IMR-90 (cell line): ENCODE results near the gene SMOC1. TPM values are rescaled to one million over a fixed set of nuclear protein-coding genes. Genes with fewer than 3 reads are reported as not detected.

Experiments used
- ATAC-seq: fragments of 200-7000 bp; cut with Tn5 transposase; 2 replicates; pipeline ENCODE4 v1.9.1; 2020; ENCODE audit warnings: low read depth, mild to moderate bottlenecking, moderate library complexity
- BruUV-seq: library from RNA; stranded (reverse); fragments of 400-500 nt; replicated peaks from 2 replicates; lab custom pipeline; 2021; lab: Mats Ljungman, UMichigan
- CTCF ChIA-PET: fragments of 300-600 bp; formaldehyde crosslinking; extraction: SDS; loops from one replicate; lab custom pipeline; 2021; ENCODE audit warnings: antibody characterized with exemption; lab: Yijun Ruan, JAX
- POLR2A ChIA-PET: fragments of 300-600 bp; sonication (Branson Sonifier 250); formaldehyde crosslinking; loops from one replicate; lab custom pipeline; 2022; ENCODE audit warnings: antibody characterized with exemption; ENCODE audit not compliant: unreplicated experiment; lab: Charles Lee
- DNase-seq: peaks from one replicate; pipeline ENCODE4 v3.0.0; 2013
- H2AFZ ChIP-seq: replicated peaks from 2 replicates; pipeline ENCODE3; 2013; ENCODE audit warnings: low read length, mild to moderate bottlenecking; ENCODE audit not compliant: poor library complexity
- H2AK5ac ChIP-seq: 2 replicates; pipeline ENCODE4 v1.6.1; 2013; ENCODE audit warnings: low read depth, low read length, inconsistent platforms
- H2AK9ac ChIP-seq: replicated peaks from 2 replicates; pipeline ENCODE3; 2013; ENCODE audit warnings: mild to moderate bottlenecking, low read depth, low read length, moderate library complexity; ENCODE audit not compliant: poor library complexity
- H2BK120ac ChIP-seq: 2 replicates; pipeline ENCODE4 v1.6.1; 2013; ENCODE audit warnings: low read depth, low read length, inconsistent platforms
- H2BK15ac ChIP-seq: 3 replicates; pipeline ENCODE4 v1.6.1; 2013; ENCODE audit warnings: low read depth, low read length, inconsistent platforms
- H2BK20ac ChIP-seq: 2 replicates; pipeline ENCODE4 v1.6.1; 2013; ENCODE audit warnings: low read depth, mild to moderate bottlenecking, inconsistent platforms, low read length, moderate library complexity
- H2BK5ac ChIP-seq: 2 replicates; pipeline ENCODE4 v1.6.1; 2013; ENCODE audit warnings: mild to moderate bottlenecking, low read depth, low read length, inconsistent platforms; ENCODE audit not compliant: poor library complexity, severe bottlenecking
- H3K14ac ChIP-seq: replicated peaks from 2 replicates; pipeline ENCODE4 v1.6.1; 2013; ENCODE audit warnings: low read depth, low read length, inconsistent platforms
- H3K18ac ChIP-seq: 2 replicates; pipeline ENCODE4 v1.6.1; 2013; ENCODE audit warnings: low read depth, low read length, control low read depth
- H3K23ac ChIP-seq: 2 replicates; pipeline ENCODE4 v1.6.1; 2013; ENCODE audit warnings: low read depth, low read length, inconsistent platforms
- H3K27ac ChIP-seq: 2 replicates; pipeline ENCODE4 v1.5.1; 2013; ENCODE audit warnings: mild to moderate bottlenecking, control low read depth, low read length; ENCODE audit not compliant: insufficient read depth
- H3K27me3 ChIP-seq: 2 replicates; pipeline ENCODE4 v1.6.1; 2013; ENCODE audit warnings: low read length; ENCODE audit not compliant: control insufficient read depth, insufficient read depth
- H3K36me3 ChIP-seq: 2 replicates; pipeline ENCODE4 v1.6.1; 2013; ENCODE audit warnings: low read length, mixed read lengths; ENCODE audit not compliant: control insufficient read depth, insufficient read depth
- H3K4ac ChIP-seq: 2 replicates; pipeline ENCODE4 v1.6.1; 2013; ENCODE audit warnings: low read depth, low read length, inconsistent platforms
- H3K4me1 ChIP-seq: 2 replicates; pipeline ENCODE4 v1.6.1; 2013; ENCODE audit warnings: low read length, mixed read lengths; ENCODE audit not compliant: control insufficient read depth, insufficient read depth
- H3K4me2 ChIP-seq: 2 replicates; pipeline ENCODE4 v1.6.1; 2013; ENCODE audit warnings: low read depth, mild to moderate bottlenecking, control low read depth, low read length, moderate library complexity
- H3K4me3 ChIP-seq: 2 replicates; pipeline ENCODE4 v1.5.1; 2013; ENCODE audit warnings: low read depth, mild to moderate bottlenecking, control low read depth, low read length, moderate library complexity; ENCODE audit not compliant: insufficient read depth
- H3K56ac ChIP-seq: 2 replicates; pipeline ENCODE4 v1.6.1; 2013; ENCODE audit warnings: low read length, inconsistent platforms; ENCODE audit not compliant: insufficient read depth; ENCODE audit errors: extremely low read depth
- H3K79me1 ChIP-seq, 2 experiments: 2 replicates each; pipeline ENCODE4 v1.6.1; 2013; ENCODE audit warnings: low read length in 2 of 2, inconsistent platforms in 1 of 2, low read depth in 1 of 2
- H3K9ac ChIP-seq: 2 replicates; pipeline ENCODE4 v1.6.1; 2013; ENCODE audit warnings: low read depth, low read length, control low read depth
- H3K9me1 ChIP-seq: 2 replicates; pipeline ENCODE4 v1.6.1; 2013; ENCODE audit warnings: low read length, inconsistent platforms; ENCODE audit not compliant: insufficient read depth
- H3K9me3 ChIP-seq: 2 replicates; pipeline ENCODE4 v1.6.1; 2013; ENCODE audit warnings: low read length; ENCODE audit not compliant: control insufficient read depth, insufficient read depth
- H4K20me1 ChIP-seq: 2 replicates; pipeline ENCODE4 v1.6.1; 2013; ENCODE audit warnings: low read length, inconsistent platforms; ENCODE audit not compliant: insufficient read depth
- H4K5ac ChIP-seq: 2 replicates; pipeline ENCODE4 v1.6.1; 2013; ENCODE audit warnings: mild to moderate bottlenecking, low read depth, low read length, control low read depth
- H4K8ac ChIP-seq, 2 experiments: 2 replicates each; pipeline ENCODE4 v1.6.1; 2013; ENCODE audit warnings: low read depth in 2 of 2, low read length in 2 of 2, control low read depth in 1 of 2, inconsistent platforms in 1 of 2
- H4K91ac ChIP-seq: 2 replicates; pipeline ENCODE4 v1.6.1; 2013; ENCODE audit warnings: low read depth, low read length, inconsistent platforms; ENCODE audit not compliant: insufficient read depth
- BHLHE40 ChIP-seq: fragments of 150-350 bp; IDR thresholded peaks from 2 replicates; pipeline ENCODE4 v1.6.1; 2016; ENCODE audit warnings: mild to moderate bottlenecking, low read depth, low read length
- CEBPB ChIP-seq: IDR thresholded peaks from 2 replicates; pipeline ENCODE4 v1.6.1; 2012; ENCODE audit warnings: low read depth, low read length, improper control_type of control experiment
- CHD1 ChIP-seq: IDR thresholded peaks from 2 replicates; pipeline ENCODE4 v1.6.1; 2012; ENCODE audit warnings: low read depth, low read length, improper control_type of control experiment
- FOS ChIP-seq: fragments of 150-350 bp; IDR thresholded peaks from 2 replicates; pipeline ENCODE4 v1.6.1; 2016; ENCODE audit warnings: low read depth, low read length
- MAFK ChIP-seq: IDR thresholded peaks from 2 replicates; pipeline ENCODE4 v1.6.1; 2012; ENCODE audit warnings: low read depth, low read length, improper control_type of control experiment
- MAZ ChIP-seq: IDR thresholded peaks from 2 replicates; pipeline ENCODE4 v1.6.1; 2012; ENCODE audit warnings: low read depth, mild to moderate bottlenecking, low read length, improper control_type of control experiment, moderate library complexity, borderline replicate concordance
- MXI1 ChIP-seq: IDR thresholded peaks from 2 replicates; pipeline ENCODE4 v1.6.1; 2012; ENCODE audit warnings: low read depth, mild to moderate bottlenecking, low read length, moderate library complexity, borderline replicate concordance
- NFE2L2 ChIP-seq: fragments of 150-350 bp; IDR thresholded peaks from 2 replicates; pipeline ENCODE4 v1.6.1; 2016; ENCODE audit warnings: low read depth, mild to moderate bottlenecking, low read length
- POLR2A ChIP-seq: IDR thresholded peaks from 2 replicates; pipeline ENCODE4 v1.6.1; 2012; ENCODE audit warnings: mild to moderate bottlenecking, low read depth, low read length
- RAD21 ChIP-seq: IDR thresholded peaks from 2 replicates; pipeline ENCODE4 v1.6.1; 2012; ENCODE audit warnings: low read length, improper control_type of control experiment
- RCOR1 ChIP-seq: IDR thresholded peaks from 2 replicates; pipeline ENCODE4 v1.6.1; 2012; ENCODE audit warnings: mild to moderate bottlenecking, low read length, improper control_type of control experiment; ENCODE audit not compliant: insufficient replicate concordance
- RFX5 ChIP-seq: IDR thresholded peaks from 2 replicates; pipeline ENCODE4 v1.8.0; 2012; ENCODE audit warnings: low read depth, mild to moderate bottlenecking, low read length, moderate library complexity
- SMC3 ChIP-seq: fragments of 150-350 bp; IDR thresholded peaks from 2 replicates; pipeline ENCODE4 v1.6.1; 2016; ENCODE audit warnings: low read depth, mild to moderate bottlenecking, antibody characterized with exemption, low read length, moderate library complexity
- WGBS, 2 experiments: methylation state at CpG; one replicate each; pipeline versions ENCODE4 v1.1.5 to v1.1.7; 2013; ENCODE audit warnings: missing lambda C conversion rate in 2 of 2; ENCODE audit not compliant: insufficient read length in 1 of 2; ENCODE audit errors: extremely low coverage in 2 of 2; 5-methylcytosine and 5-hydroxymethylcytosine counted together
- dilution Hi-C: fragments of 300-500 bp; cut with HindIII; formaldehyde crosslinking; loops from one replicate; pipeline ENCODE4 v1.14.3; 2018; ENCODE audit warnings: low sequenced_read_pairs; ENCODE audit not compliant: unreplicated experiment
- in situ Hi-C: fragments of 300-500 bp; cut with MboI; formaldehyde crosslinking; loops from 3 replicates; pipeline ENCODE4 v1.14.3; 2019; ENCODE audit warnings: low sequenced_read_pairs, inconsistent platforms, mixed read lengths
- intact Hi-C: fragments of 100-400 bp; cut with micrococcal nuclease; formaldehyde crosslinking; loops from 2 replicates; pipeline ENCODE4 v1.10.0; 2022
- polyA plus RNA-seq, 3 experiments: library from polyadenylated mRNA; depleted of rRNA; stranded (reverse); fragments of >200 nt; gene quantifications; 2 replicates each; pipeline ENCODE4 v1.2.3, GENCODE V29; 2012; ENCODE audit warnings: low replicate concordance in 1 of 3
- total RNA-seq: library from RNA; depleted of rRNA; stranded (reverse); fragments of >200 nt; gene quantifications from 2 replicates; pipeline ENCODE4 v1.2.3, GENCODE V29; 2012
- TF ChIP-seq, protein P1 (sequence below): fragments of 150-350 bp; IDR thresholded peaks from 2 replicates; pipeline ENCODE4 v1.6.1; 2017; ENCODE audit warnings: mild to moderate bottlenecking, antibody characterized with exemption, low read length, low read depth
- TF ChIP-seq, protein P2 (sequence below): fragments of 150-350 bp; IDR thresholded peaks from 2 replicates; pipeline ENCODE4 v1.6.1; 2016; ENCODE audit warnings: low read depth, mild to moderate bottlenecking, low read length, moderate library complexity, borderline replicate concordance
- TF ChIP-seq, protein P3 (sequence below): conservative IDR thresholded peaks from 2 replicates; pipeline ENCODE4 v1.5.1; 2012; ENCODE audit warnings: mild to moderate bottlenecking, low read depth, low read length, improper control_type of control experiment

Gene SMOC1
- total and polyA plus RNA-seq, 2 of the 4 experiments (the other 2 are of a cell fraction): 0.90 to 4.1 TPM

- H3K36me3 ChIP-seq: no peaks in the 10 kb centered on the region
- no peaks in the 10 kb centered on the region for H3K9me3 ChIP-seq
- H2AK9ac ChIP-seq: no peak overlapping the region
- no peaks in the 10 kb centered on the region for H3K4me1 ChIP-seq
- H4K8ac ChIP-seq: no peak overlapping the region
- no peak overlapping the region for H2BK5ac ChIP-seq
- intact Hi-C loops (no loop called here), dilution Hi-C loops (no loop called here), in situ Hi-C loops (no loop called here)
- DNase-seq: no peak
- H3K27ac ChIP-seq: no peak overlapping the region
- H3K14ac ChIP-seq: no peak overlapping the region
- H3K23ac ChIP-seq: no peak overlapping the region
- ChIA-PET CTCF (no interaction called here), POLR2A (no interaction called here)
- H3K4ac ChIP-seq: no peak overlapping the region
- no peak overlapping the region for H4K5ac ChIP-seq
- peaks cover 2% of the 10 kb centered on the region; the same call in 1 of the 2 replicates for H3K27me3 ChIP-seq
- no peak overlapping the region for H3K18ac ChIP-seq
- no peak overlapping the region for H2BK120ac ChIP-seq
- H3K4me3 ChIP-seq: no peak overlapping the region
- WGBS, 2 experiments: no CpG with 5 or more reads among the region's 4 CpGs
- BruUV-seq: no TSS peak
- H3K56ac ChIP-seq: no peak overlapping the region
- no peak for ATAC-seq
- no peaks in the 10 kb centered on the region for H4K20me1 ChIP-seq
- H3K9ac ChIP-seq: no peak overlapping the region
- H3K4me2 ChIP-seq: no peak overlapping the region
- H4K91ac ChIP-seq: no peak overlapping the region
- no peak overlapping the region for H2AK5ac ChIP-seq
- H3K9me1 ChIP-seq: no peaks in the 10 kb centered on the region
- H2BK20ac ChIP-seq: no peak overlapping the region
- H2AFZ ChIP-seq: no peak overlapping the region
- no peak for TF ChIP-seq RFX5
- TF ChIP-seq FOS: no peak
- TF ChIP-seq BHLHE40: no peak
- TF ChIP-seq MAFK: no peak
- TF ChIP-seq MAZ: no peak
- TF ChIP-seq POLR2A: no peak
- TF ChIP-seq, protein P1, sequence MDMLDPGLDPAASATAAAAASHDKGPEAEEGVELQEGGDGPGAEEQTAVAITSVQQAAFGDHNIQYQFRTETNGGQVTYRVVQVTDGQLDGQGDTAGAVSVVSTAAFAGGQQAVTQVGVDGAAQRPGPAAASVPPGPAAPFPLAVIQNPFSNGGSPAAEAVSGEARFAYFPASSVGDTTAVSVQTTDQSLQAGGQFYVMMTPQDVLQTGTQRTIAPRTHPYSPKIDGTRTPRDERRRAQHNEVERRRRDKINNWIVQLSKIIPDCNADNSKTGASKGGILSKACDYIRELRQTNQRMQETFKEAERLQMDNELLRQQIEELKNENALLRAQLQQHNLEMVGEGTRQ: no peak
- TF ChIP-seq RCOR1: no peak
- no peak for TF ChIP-seq CEBPB
- TF ChIP-seq, protein P2, sequence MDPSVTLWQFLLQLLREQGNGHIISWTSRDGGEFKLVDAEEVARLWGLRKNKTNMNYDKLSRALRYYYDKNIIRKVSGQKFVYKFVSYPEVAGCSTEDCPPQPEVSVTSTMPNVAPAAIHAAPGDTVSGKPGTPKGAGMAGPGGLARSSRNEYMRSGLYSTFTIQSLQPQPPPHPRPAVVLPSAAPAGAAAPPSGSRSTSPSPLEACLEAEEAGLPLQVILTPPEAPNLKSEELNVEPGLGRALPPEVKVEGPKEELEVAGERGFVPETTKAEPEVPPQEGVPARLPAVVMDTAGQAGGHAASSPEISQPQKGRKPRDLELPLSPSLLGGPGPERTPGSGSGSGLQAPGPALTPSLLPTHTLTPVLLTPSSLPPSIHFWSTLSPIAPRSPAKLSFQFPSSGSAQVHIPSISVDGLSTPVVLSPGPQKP: no peak
- no peak for TF ChIP-seq MXI1
- TF ChIP-seq NFE2L2: no peak
- TF ChIP-seq SMC3: no peak
- TF ChIP-seq CHD1: no peak
- TF ChIP-seq, protein P3, sequence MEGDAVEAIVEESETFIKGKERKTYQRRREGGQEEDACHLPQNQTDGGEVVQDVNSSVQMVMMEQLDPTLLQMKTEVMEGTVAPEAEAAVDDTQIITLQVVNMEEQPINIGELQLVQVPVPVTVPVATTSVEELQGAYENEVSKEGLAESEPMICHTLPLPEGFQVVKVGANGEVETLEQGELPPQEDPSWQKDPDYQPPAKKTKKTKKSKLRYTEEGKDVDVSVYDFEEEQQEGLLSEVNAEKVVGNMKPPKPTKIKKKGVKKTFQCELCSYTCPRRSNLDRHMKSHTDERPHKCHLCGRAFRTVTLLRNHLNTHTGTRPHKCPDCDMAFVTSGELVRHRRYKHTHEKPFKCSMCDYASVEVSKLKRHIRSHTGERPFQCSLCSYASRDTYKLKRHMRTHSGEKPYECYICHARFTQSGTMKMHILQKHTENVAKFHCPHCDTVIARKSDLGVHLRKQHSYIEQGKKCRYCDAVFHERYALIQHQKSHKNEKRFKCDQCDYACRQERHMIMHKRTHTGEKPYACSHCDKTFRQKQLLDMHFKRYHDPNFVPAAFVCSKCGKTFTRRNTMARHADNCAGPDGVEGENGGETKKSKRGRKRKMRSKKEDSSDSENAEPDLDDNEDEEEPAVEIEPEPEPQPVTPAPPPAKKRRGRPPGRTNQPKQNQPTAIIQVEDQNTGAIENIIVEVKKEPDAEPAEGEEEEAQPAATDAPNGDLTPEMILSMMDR: no peak
- no peak for TF ChIP-seq RAD21
- H3K79me1 ChIP-seq: no peaks in the 10 kb centered on the region
- H2BK15ac ChIP-seq: no peak overlapping the region
These were observed 170.9 kb downstream of the SMOC1 start for GRCh38 chr14:70050136-70050535.
